A172 (cell line): ENCODE results near the gene LCN15. TPM values are rescaled to one million over a fixed set of nuclear protein-coding genes. Genes with fewer than 3 reads are reported as not detected.
"Not testable (repeated sequence)": the region's sequence is repeated elsewhere in the genome, so short reads cannot be mapped to it uniquely, and the experiment has no call there.

Experiments
- DNase-seq: peaks from one replicate; pipeline ENCODE4 v3.0.0-alpha.2; 2015; ENCODE audit warnings: low spot score
- total RNA-seq: library from RNA; depleted of rRNA; stranded (reverse); fragments of >200 nt; shearing (Covaris generic); gene quantifications from 2 replicates; pipeline ENCODE4 v1.2.3, GENCODE V29; 2014

Gene LCN15
- total RNA-seq, 1 experiment from 2014 or later, result not detected

GRCh38 chr9:136755302-136756133, 8.8 kb downstream of the LCN15 start:
- not testable (repeated sequence) for DNase-seq

GRCh38 chr9:136754626-136755301, 9.6 kb downstream of the LCN15 start:
- no peak for DNase-seq

- DNase-seq, result no peak
Measured at GRCh38 chr9:136754059-136754572, 10.2 kb downstream of the LCN15 start.

- DNase-seq, result no peak
Measured at GRCh38 chr9:136753371-136754058, 10.8 kb downstream of the LCN15 start.

GRCh38 chr9:136751814-136752213, 12.5 kb downstream of the LCN15 start:
- no peak for DNase-seq

GRCh38 chr9:136751244-136751643, 13.1 kb downstream of the LCN15 start:
- DNase-seq, result no peak

- DNase-seq, result no peak
Measured at GRCh38 chr9:136750526-136750925, 13.8 kb downstream of the LCN15 start.

GRCh38 chr9:136748666-136749611, 15.4 kb downstream of the LCN15 start:
- no peak for DNase-seq

GRCh38 chr9:136748201-136748600, 16.1 kb downstream of the LCN15 start, which contains the start of gene LCN6:
Gene LCN6 (minus strand): TSS chr9:136748525. CDS start chr9:136748483, 42 bp downstream.
- DNase-seq, result no peak

- no peak for DNase-seq
Measured at GRCh38 chr9:136747161-136748060, 16.9 kb downstream of the LCN15 start.

- DNase-seq, result no peak
Measured at GRCh38 chr9:136746621-136747020, 17.7 kb downstream of the LCN15 start.

GRCh38 chr9:136746155-136746490, 18.2 kb downstream of the LCN15 start:
- no peak for DNase-seq

GRCh38 chr9:136745389-136746154, 18.7 kb downstream of the LCN15 start:
- no peak for DNase-seq

- DNase-seq, result no peak
Measured at GRCh38 chr9:136744773-136745172, 19.5 kb downstream of the LCN15 start.

GRCh38 chr9:136743639-136744211, 20.6 kb downstream of the LCN15 start:
- DNase-seq, result no peak

- no peak for DNase-seq
Measured at GRCh38 chr9:136742591-136743391, 21.5 kb downstream of the LCN15 start, which contains the start of gene LCN10. Gene LCN10 (minus strand): TSS chr9:136742940. CDS start chr9:136742903, 37 bp downstream.

- no peak for DNase-seq
Measured at GRCh38 chr9:136741883-136742571, 22.3 kb downstream of the LCN15 start.
